DOHH2 (cell line): Measurements from ENCODE around the gene VPS52.

Source experiments
- CTCF ChIP-seq: fragments of 200-600 bp; sonication (generic); IDR thresholded peaks from one replicate; pipeline ENCODE4 v1.5.1; 2014; ENCODE audit warnings: antibody characterized with exemption, mild to moderate bottlenecking, low read depth, low read length; ENCODE audit not compliant: poor library complexity, severe bottlenecking
- EZH2phosphoT487 ChIP-seq: fragments of 200-600 bp; sonication (generic); IDR thresholded peaks from 2 replicates; pipeline ENCODE4 v1.6.1; 2017; ENCODE audit warnings: borderline replicate concordance, mild to moderate bottlenecking, antibody characterized with exemption, low read length, moderate library complexity, mixed read lengths

DNA sequence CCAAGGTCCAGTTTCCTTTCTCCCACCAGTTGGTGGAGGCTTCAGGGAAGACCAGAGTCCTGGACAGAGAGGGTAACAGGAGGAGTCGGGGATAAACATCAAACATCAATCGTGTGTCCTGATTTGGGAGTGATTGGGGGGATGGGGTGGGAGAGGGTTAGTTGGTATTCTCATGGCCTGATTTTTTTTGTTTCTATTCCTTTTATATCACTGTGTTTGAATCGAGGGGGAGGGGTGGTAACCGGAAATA lies 67.6 kb downstream of the VPS52 start:
- TF ChIP-seq CTCF, result no peak
- TF ChIP-seq EZH2phosphoT487, result no peak
